Trophoblast cell (in vitro differentiated cells and primary cell): ENCODE measurements around the gene PTPRN2.

Experiments used
- DNase-seq, 2 donors: peaks; one replicate each; pipeline ENCODE4 v3.0.0-alpha.2; 2016
- H2AFZ ChIP-seq: 2 replicates; pipeline ENCODE4 v1.6.1; 2013; ENCODE audit warnings: low read length, moderate library complexity, mild to moderate bottlenecking; ENCODE audit not compliant: insufficient read depth, poor library complexity
- H2AK5ac ChIP-seq: 2 replicates; pipeline ENCODE4 v1.6.1; 2013; ENCODE audit warnings: mild to moderate bottlenecking, low read length
- H2BK120ac ChIP-seq: 2 replicates; pipeline ENCODE4 v1.6.1; 2013; ENCODE audit warnings: low read length, mild to moderate bottlenecking, moderate library complexity; ENCODE audit not compliant: insufficient read depth, poor library complexity
- H2BK12ac ChIP-seq: 2 replicates; pipeline ENCODE4 v1.6.1; 2013; ENCODE audit warnings: mild to moderate bottlenecking, low read length, moderate library complexity
- H2BK5ac ChIP-seq: 2 replicates; pipeline ENCODE4 v1.6.1; 2013; ENCODE audit warnings: low read length, low read depth, moderate library complexity, mild to moderate bottlenecking; ENCODE audit not compliant: poor library complexity
- H3K14ac ChIP-seq: 2 replicates; pipeline ENCODE4 v1.6.1; 2013; ENCODE audit warnings: mild to moderate bottlenecking, low read length
- H3K18ac ChIP-seq: 2 replicates; pipeline ENCODE4 v1.6.1; 2013; ENCODE audit warnings: mild to moderate bottlenecking, low read length
- H3K23ac ChIP-seq: 2 replicates; pipeline ENCODE4 v1.6.1; 2013; ENCODE audit warnings: low read length
- H3K27ac ChIP-seq: 2 replicates; pipeline ENCODE4 v1.5.1; 2013; ENCODE audit warnings: low read depth, mild to moderate bottlenecking, inconsistent platforms, low read length, moderate library complexity
- H3K27me3 ChIP-seq: 2 replicates; pipeline ENCODE4 v1.6.1; 2013; ENCODE audit warnings: inconsistent platforms, mild to moderate bottlenecking, low read length, moderate library complexity; ENCODE audit not compliant: insufficient read depth
- H3K36me3 ChIP-seq, 2 experiments: 1 replicate in 1 of 2; 2 replicates in 1 of 2; pipeline ENCODE4 v1.6.1; 2013; ENCODE audit warnings: low read length in 2 of 2, mild to moderate bottlenecking in 2 of 2, moderate library complexity in 1 of 2; ENCODE audit not compliant: insufficient read depth in 2 of 2, control insufficient read depth in 1 of 2
- H3K4ac ChIP-seq: 2 replicates; pipeline ENCODE4 v1.6.1; 2013; ENCODE audit warnings: low read depth, mild to moderate bottlenecking, low read length, moderate library complexity
- H3K4me1 ChIP-seq, 2 experiments: 1 replicate in 1 of 2; 2 replicates in 1 of 2; pipeline ENCODE4 v1.6.1; 2013; ENCODE audit warnings: low read length in 2 of 2, mild to moderate bottlenecking in 2 of 2, moderate library complexity in 1 of 2; ENCODE audit not compliant: insufficient read depth in 2 of 2, control insufficient read depth in 1 of 2
- H3K4me2 ChIP-seq: 2 replicates; pipeline ENCODE4 v1.6.1; 2013; ENCODE audit warnings: inconsistent platforms, mild to moderate bottlenecking, low read length, moderate library complexity
- H3K4me3 ChIP-seq: 2 replicates; pipeline ENCODE4 v1.5.1; 2013; ENCODE audit warnings: mild to moderate bottlenecking, low read depth, low read length, inconsistent platforms
- H3K79me1 ChIP-seq: one replicate; pipeline ENCODE4 v1.6.1; 2013; ENCODE audit warnings: low read length
- H3K79me2 ChIP-seq: 2 replicates; pipeline ENCODE4 v1.6.1; 2013; ENCODE audit warnings: low read length, mild to moderate bottlenecking; ENCODE audit not compliant: control insufficient read depth, insufficient read depth, poor library complexity
- H3K9ac ChIP-seq: 2 replicates; pipeline ENCODE4 v1.6.1; 2013; ENCODE audit warnings: mild to moderate bottlenecking, low read length
- H3K9me3 ChIP-seq: 2 replicates; pipeline ENCODE4 v1.6.1; 2013; ENCODE audit warnings: low read depth, mild to moderate bottlenecking, control low read depth, inconsistent platforms, low read length; ENCODE audit not compliant: insufficient read depth
- H4K12ac ChIP-seq: 2 replicates; pipeline ENCODE4 v1.6.1; 2013; ENCODE audit warnings: low read depth, mild to moderate bottlenecking, low read length, moderate library complexity
- H4K8ac ChIP-seq: 2 replicates; pipeline ENCODE4 v1.6.1; 2013; ENCODE audit warnings: low read depth, mild to moderate bottlenecking, low read length, moderate library complexity
- H4K91ac ChIP-seq: one replicate; pipeline ENCODE4 v1.6.1; 2013; ENCODE audit warnings: low read depth, mild to moderate bottlenecking, low read length, moderate library complexity
- WGBS: extraction: QIAGEN DNeasy Blood & Tissue Kit; methylation state at CpG from one replicate; pipeline ENCODE4 v1.1.7; 2013; ENCODE audit warnings: missing lambda C conversion rate; ENCODE audit not compliant: insufficient read length, insufficient coverage; ENCODE audit errors: extremely low coverage; 5-methylcytosine and 5-hydroxymethylcytosine counted together

PTPRN2 gene

DNA sequence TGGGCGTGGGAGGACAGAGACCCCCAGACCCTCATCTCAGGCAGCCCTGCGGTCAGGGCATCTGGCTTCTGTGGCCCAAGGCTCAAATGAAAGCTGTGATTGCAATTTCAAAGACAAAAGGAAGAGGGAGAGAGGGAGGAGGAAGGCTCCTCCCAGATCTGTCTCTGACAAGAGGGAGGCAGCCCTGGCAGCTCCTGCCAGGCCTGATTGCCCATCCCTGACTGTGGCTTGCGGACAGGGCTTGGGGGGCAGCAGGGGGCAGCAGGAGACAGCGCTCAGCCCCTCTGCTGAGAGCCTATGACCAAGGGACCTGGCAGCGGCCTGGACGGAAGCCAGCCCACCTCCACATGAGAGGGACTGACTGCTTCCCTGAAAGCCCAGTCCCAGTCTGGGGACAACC lies 91.8 kb downstream of the PTPRN2 start:
- peak in 1 of 2 donors; percentile 7 for DNase-seq
- Histone ChIP-seq H3K23ac (no peak overlapping the region), H4K91ac (no peak overlapping the region), H2BK5ac (no peak overlapping the region), H3K4me1 (no peaks in the 10 kb centered on the region), H2BK12ac (no peak overlapping the region), H2AK5ac (no peak overlapping the region), H3K4me2 (no peak overlapping the region), H3K79me2 (no peaks in the 10 kb centered on the region), H3K9ac (no peak overlapping the region), H2BK120ac (no peak overlapping the region), H3K4me3 (no peak overlapping the region), H4K8ac (no peak overlapping the region), H3K4ac (no peak overlapping the region), H3K27ac (no peak overlapping the region), H3K14ac (no peak overlapping the region), H3K18ac (no peak overlapping the region), H3K79me1 (no peaks in the 10 kb centered on the region), H3K36me3 (no peaks in the 10 kb centered on the region), H4K12ac (no peak overlapping the region), H2AFZ (no peak overlapping the region), H3K27me3 (no peaks in the 10 kb centered on the region), H3K9me3 (no peaks in the 10 kb centered on the region)
- no CpG with 5 or more reads among the region's 6 CpGs for WGBS

DNA sequence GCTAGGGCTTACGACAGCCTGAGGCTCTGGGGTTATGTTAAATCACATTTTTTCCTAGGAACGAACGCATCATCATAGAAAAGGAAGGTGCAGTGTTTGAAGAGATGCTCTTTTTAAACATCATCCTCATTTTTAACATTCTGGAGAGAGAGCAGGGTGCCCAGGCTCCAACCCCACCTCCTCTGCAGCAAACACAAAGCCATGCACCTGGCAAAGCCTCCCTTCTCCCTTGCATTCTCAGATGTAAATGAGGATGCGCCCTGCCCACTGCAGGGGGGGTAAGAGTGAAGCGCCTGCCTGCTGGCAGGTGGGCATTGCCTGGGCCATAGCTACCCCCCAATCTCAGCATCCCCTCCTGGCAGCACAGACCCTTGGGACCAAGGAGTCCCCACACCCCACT lies 92.4 kb downstream of the PTPRN2 start:
- no peak for DNase-seq

DNA sequence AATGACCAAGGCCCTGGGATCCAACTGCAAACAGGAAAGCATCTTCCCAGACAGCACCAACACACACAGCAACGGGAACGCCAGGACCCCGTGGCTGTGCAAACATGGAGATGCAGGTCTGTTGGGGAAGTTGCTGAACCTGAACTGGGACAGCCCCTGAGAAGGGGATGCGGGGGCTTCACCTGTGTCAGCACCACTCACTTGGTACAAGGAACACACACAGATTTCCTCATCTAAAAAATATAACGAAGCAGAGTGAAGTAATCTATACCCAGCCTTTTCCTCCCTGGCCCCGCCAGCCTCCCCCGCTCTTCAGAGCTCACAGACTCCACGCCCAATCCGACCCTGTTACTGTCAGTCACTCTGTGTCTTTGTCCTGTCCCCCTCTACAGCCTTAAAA lies 93.0 kb downstream of the PTPRN2 start:
- H3K9me3 ChIP-seq: no peaks in the 10 kb centered on the region

More for the DNA sequence above, 92.4 kb downstream of the PTPRN2 start:
- Histone ChIP-seq H3K9ac (no peak overlapping the region), H4K12ac (no peak overlapping the region), H2BK5ac (no peak overlapping the region), H3K4ac (no peak overlapping the region), H3K36me3 (no peaks in the 10 kb centered on the region), H4K91ac (no peak overlapping the region), H3K9me3 (no peaks in the 10 kb centered on the region), H3K79me1 (no peaks in the 10 kb centered on the region), H3K27me3 (no peaks in the 10 kb centered on the region), H3K79me2 (no peaks in the 10 kb centered on the region), H3K4me2 (no peak overlapping the region), H2BK120ac (no peak overlapping the region), H3K18ac (no peak overlapping the region), H3K4me1 (no peaks in the 10 kb centered on the region), H3K14ac (no peak overlapping the region), H2AK5ac (no peak overlapping the region), H3K4me3 (no peak overlapping the region), H3K27ac (no peak overlapping the region), H3K23ac (no peak overlapping the region), H2AFZ (no peak overlapping the region), H2BK12ac (no peak overlapping the region), H4K8ac (no peak overlapping the region)
- no CpG with 5 or more reads among the region's 5 CpGs for WGBS

DNA sequence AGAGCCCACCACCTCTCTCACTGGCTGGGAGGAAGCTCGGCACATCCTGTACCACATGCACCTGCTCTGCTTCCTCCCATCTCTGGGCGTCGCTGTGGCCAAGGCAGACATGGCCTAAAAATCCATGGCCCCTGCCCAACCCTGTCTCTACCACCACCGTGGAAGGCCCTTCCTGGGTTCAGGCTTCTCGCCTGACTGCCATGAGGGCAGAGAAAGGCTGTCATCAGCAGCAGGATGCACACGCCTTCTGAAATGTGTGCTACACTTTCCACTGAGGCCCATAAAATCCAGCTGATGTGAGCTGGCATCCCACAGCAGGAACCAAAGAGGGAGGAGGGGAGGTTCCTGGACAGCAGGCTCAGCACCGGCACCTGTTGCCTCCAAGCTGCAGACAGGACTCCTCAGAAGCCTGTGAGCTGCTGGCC lies 93.4 kb downstream of the PTPRN2 start:
- no peak overlapping the region for H3K27ac ChIP-seq
- no peak overlapping the region for H4K91ac ChIP-seq
- H2BK120ac ChIP-seq: no peak overlapping the region
- H3K9me3 ChIP-seq: no peaks in the 10 kb centered on the region
- no peak overlapping the region for H3K18ac ChIP-seq
- H3K9ac ChIP-seq: no peak overlapping the region
- H4K12ac ChIP-seq: no peak overlapping the region
- no peak overlapping the region for H2BK12ac ChIP-seq
- H4K8ac ChIP-seq: no peak overlapping the region
- H3K36me3 ChIP-seq: no peaks in the 10 kb centered on the region
- H3K27me3 ChIP-seq: no peaks in the 10 kb centered on the region
- H3K4me3 ChIP-seq: no peak overlapping the region
- H3K4me1 ChIP-seq: no peaks in the 10 kb centered on the region
- no peak overlapping the region for H2AFZ ChIP-seq
- no peak overlapping the region for H3K23ac ChIP-seq
- no peak overlapping the region for H3K14ac ChIP-seq
- H2BK5ac ChIP-seq: no peak overlapping the region
- no peak overlapping the region for H3K4ac ChIP-seq
- no CpG with 5 or more reads among the region's 7 CpGs for WGBS
- no peak overlapping the region for H2AK5ac ChIP-seq
- H3K79me2 ChIP-seq: no peaks in the 10 kb centered on the region
- H3K4me2 ChIP-seq: no peak overlapping the region
- no peaks in the 10 kb centered on the region for H3K79me1 ChIP-seq
- DNase-seq: no peak

More for the DNA sequence above, 93.0 kb downstream of the PTPRN2 start:
- H3K14ac ChIP-seq: no peak overlapping the region
- no peak for DNase-seq
- no peak overlapping the region for H2BK5ac ChIP-seq
- no peak overlapping the region for H2BK120ac ChIP-seq
- H2AFZ ChIP-seq: no peak overlapping the region
- no peak overlapping the region for H2AK5ac ChIP-seq
- no peaks in the 10 kb centered on the region for H3K27me3 ChIP-seq
- no peak overlapping the region for H3K4ac ChIP-seq
- no CpG with 5 or more reads among the region's 9 CpGs for WGBS
- no peaks in the 10 kb centered on the region for H3K79me1 ChIP-seq
- no peak overlapping the region for H4K12ac ChIP-seq
- H3K36me3 ChIP-seq: no peaks in the 10 kb centered on the region
- no peak overlapping the region for H4K8ac ChIP-seq
- H3K79me2 ChIP-seq: no peaks in the 10 kb centered on the region
- H3K23ac ChIP-seq: no peak overlapping the region
- H2BK12ac ChIP-seq: no peak overlapping the region
- H3K9ac ChIP-seq: no peak overlapping the region
- no peak overlapping the region for H3K4me2 ChIP-seq
- H3K18ac ChIP-seq: no peak overlapping the region
- no peak overlapping the region for H4K91ac ChIP-seq
- H3K27ac ChIP-seq: no peak overlapping the region
- no peaks in the 10 kb centered on the region for H3K4me1 ChIP-seq
- no peak overlapping the region for H3K4me3 ChIP-seq
